HepG2 (cell line): ENCODE measurements around the gene ZNF382. TPM values are rescaled to one million over a fixed set of nuclear protein-coding genes. Genes with fewer than 3 reads are reported as not detected.

Source experiments
- EEA1 ChIP-seq: sonication (generic); formaldehyde crosslinking; IDR thresholded peaks from 2 replicates; pipeline ENCODE4 v1.5.1; 2020; ENCODE audit warnings: mild to moderate bottlenecking, missing genetic modification reagents, borderline replicate concordance
- HINFP ChIP-seq: sonication (generic); formaldehyde crosslinking; IDR thresholded peaks from 2 replicates; pipeline ENCODE4 v1.4.0; 2020; ENCODE audit warnings: low read depth, mild to moderate bottlenecking, missing genetic modification reagents
- IRF2 ChIP-seq: IDR thresholded peaks from 2 replicates; pipeline ENCODE4 v1.6.1; 2018; ENCODE audit warnings: missing genetic modification reagents, missing compliant biosample characterization
- JUNB ChIP-seq: sonication (generic); formaldehyde crosslinking; IDR thresholded peaks from 2 replicates; pipeline ENCODE4 v1.8.0; 2022; ENCODE audit warnings: missing genetic modification reagents, mild to moderate bottlenecking, borderline replicate concordance
- MYPOP ChIP-seq: sonication (generic); formaldehyde crosslinking; IDR thresholded peaks from 2 replicates; pipeline ENCODE4 v1.8.1; 2023; ENCODE audit warnings: mild to moderate bottlenecking, moderate library complexity, missing genetic modification reagents
- PAF1 ChIP-seq: IDR thresholded peaks from 2 replicates; pipeline ENCODE4 v1.6.1; 2016; ENCODE audit warnings: missing genetic modification reagents, missing compliant biosample characterization
- PLRG1 ChIP-seq: fragments of 450-650 bp; conservative IDR thresholded peaks from 2 replicates; pipeline ENCODE4 v1.6.1; 2016
- RBM22 ChIP-seq: fragments of 200-400 bp; formaldehyde crosslinking; optimal IDR thresholded peaks from 2 replicates; pipeline ENCODE3; 2017; ENCODE audit warnings: mild to moderate bottlenecking, low read length, moderate library complexity
- RFX5 ChIP-seq: IDR thresholded peaks from 2 replicates; pipeline ENCODE4 v1.6.1; 2011; ENCODE audit warnings: low read depth, low read length, improper control_type of control experiment
- RXRB ChIP-seq: IDR thresholded peaks from 2 replicates; pipeline ENCODE4 v1.6.1; 2016; ENCODE audit warnings: borderline replicate concordance, missing genetic modification reagents, missing compliant biosample characterization
- SIX4 ChIP-seq: sonication (generic); formaldehyde crosslinking; IDR thresholded peaks from 2 replicates; pipeline ENCODE4 v1.4.0; 2020; ENCODE audit warnings: missing genetic modification reagents
- SOX5 ChIP-seq: IDR thresholded peaks from 2 replicates; pipeline ENCODE4 v1.6.1; 2016; ENCODE audit warnings: borderline replicate concordance
- YEATS2 ChIP-seq: sonication (generic); formaldehyde crosslinking; IDR thresholded peaks from 2 replicates; pipeline ENCODE4 v1.4.0; 2020; ENCODE audit warnings: missing genetic modification reagents, borderline replicate concordance
- ZFP36L2 ChIP-seq: sonication (generic); formaldehyde crosslinking; IDR thresholded peaks from 2 replicates; pipeline ENCODE4 v1.4.0; 2020; ENCODE audit warnings: missing genetic modification reagents
- ZNF430 ChIP-seq: sonication (generic); formaldehyde crosslinking; IDR thresholded peaks from 2 replicates; pipeline ENCODE4 v1.9.0; 2021; ENCODE audit warnings: mild to moderate bottlenecking, missing genetic modification reagents
- ZNF841 ChIP-seq: sonication (generic); formaldehyde crosslinking; IDR thresholded peaks from 2 replicates; pipeline ENCODE4 v1.8.1; 2023; ENCODE audit warnings: missing genetic modification reagents, borderline replicate concordance
- polyA plus RNA-seq, 8 experiments: library from polyadenylated mRNA; depleted of rRNA in 3 of 8; stranded (reverse) in 7 of 8; unstranded in 1 of 8; fragments of >200 nt; fragmentation: Illumina TruSeq in 4 of 8; extraction: Trizol in 4 of 8; gene quantifications; 2 replicates each; pipeline versions ENCODE4 v1.2.1 to v1.2.3, GENCODE V29; 2011 to 2016; ENCODE audit warnings: low read depth in 4 of 8, missing spikeins in 1 of 8, mixed read lengths in 1 of 8; ENCODE audit not compliant: insufficient read depth in 1 of 8
- total RNA-seq, 5 experiments: library from RNA; depleted of rRNA; stranded (reverse); fragments of >200 nt; fragmentation: Illumina TruSeq; extraction: Trizol; gene quantifications; 2 replicates each; pipeline ENCODE4 v1.2.3, GENCODE V29; 2016; ENCODE audit warnings: low read depth in 1 of 5
- TF ChIP-seq, protein P1 (sequence below): sonication (generic); formaldehyde crosslinking; conservative IDR thresholded peaks from 2 replicates; pipeline ENCODE4 v1.4.0; 2020; ENCODE audit warnings: missing genetic modification reagents
- TF ChIP-seq, protein P2 (sequence below): IDR thresholded peaks from 2 replicates; pipeline ENCODE4 v1.6.1; 2016; ENCODE audit warnings: missing genetic modification reagents, missing compliant biosample characterization
- TF ChIP-seq, protein P3 (sequence below): sonication (generic); formaldehyde crosslinking; IDR thresholded peaks from 2 replicates; pipeline ENCODE4 v1.4.0; 2020; ENCODE audit warnings: mild to moderate bottlenecking, missing genetic modification reagents
- TF ChIP-seq, protein P4 (sequence below), 2 experiments: fragments of 450-650 bp in 1 of 2; sonication (generic) in 1 of 2; formaldehyde crosslinking; IDR thresholded peaks; 2 replicates each; pipeline versions ENCODE4 v1.5.0 to v1.8.0; 2020 to 2022; ENCODE audit warnings: mild to moderate bottlenecking in 1 of 2, missing genetic modification reagents in 1 of 2

ZNF382 gene
- total and polyA plus RNA-seq, 2 of the 13 experiments (the other 11 are each of a cell fraction or from before 2014, with no cell fraction given), result 2.3 to 6.8 TPM

DNA sequence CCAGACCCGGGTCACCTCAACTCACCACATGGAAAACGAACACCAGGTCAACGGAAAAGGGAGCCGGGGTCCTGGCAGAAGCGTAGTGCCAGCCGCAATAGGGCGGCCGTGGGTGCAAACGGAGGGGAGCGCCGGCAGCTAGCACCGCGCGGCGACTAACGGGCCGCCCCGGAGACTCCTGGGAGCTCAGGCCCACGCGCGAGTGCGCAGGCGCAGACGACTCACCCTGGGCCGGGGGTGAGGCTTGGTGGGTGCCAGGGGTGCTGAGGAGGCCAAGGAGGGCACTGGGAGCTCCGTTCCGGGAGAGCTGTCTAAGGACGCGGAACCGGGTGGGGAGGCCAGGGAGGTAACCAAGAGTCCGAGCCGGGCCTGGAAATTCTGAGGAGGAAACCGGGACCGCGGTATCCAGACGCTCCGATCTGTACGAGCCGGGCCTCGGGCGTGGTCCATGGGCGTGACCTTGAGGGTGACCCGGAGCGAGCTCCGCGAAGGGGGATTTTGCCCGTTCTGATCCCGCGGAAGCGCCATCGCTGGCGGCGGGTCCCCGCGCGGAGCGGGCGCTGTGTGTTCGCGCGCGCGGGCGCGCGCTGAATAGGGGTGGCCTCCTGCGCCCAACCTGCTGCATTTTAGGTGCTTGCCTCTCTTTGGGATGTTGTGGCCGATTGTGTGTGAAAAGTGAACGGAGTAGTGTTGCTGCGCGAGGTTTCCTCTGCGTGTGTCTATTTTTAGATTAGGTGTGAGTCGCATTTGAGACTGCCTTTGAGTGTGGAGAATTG, at the start of gene ZNF382 (continued):
- TF ChIP-seq, protein P1, sequence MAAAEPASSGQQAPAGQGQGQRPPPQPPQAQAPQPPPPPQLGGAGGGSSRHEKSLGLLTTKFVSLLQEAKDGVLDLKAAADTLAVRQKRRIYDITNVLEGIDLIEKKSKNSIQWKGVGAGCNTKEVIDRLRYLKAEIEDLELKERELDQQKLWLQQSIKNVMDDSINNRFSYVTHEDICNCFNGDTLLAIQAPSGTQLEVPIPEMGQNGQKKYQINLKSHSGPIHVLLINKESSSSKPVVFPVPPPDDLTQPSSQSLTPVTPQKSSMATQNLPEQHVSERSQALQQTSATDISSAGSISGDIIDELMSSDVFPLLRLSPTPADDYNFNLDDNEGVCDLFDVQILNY (CRISPR knock-in tag), result no peak
- TF ChIP-seq HINFP (CRISPR knock-in tag), result no peak
- TF ChIP-seq IRF2 (CRISPR knock-in tag), result peak; percentile 18; the same call in 1 of the 2 replicates
- TF ChIP-seq ZNF430 (CRISPR knock-in tag), result no peak
- TF ChIP-seq, protein P2, sequence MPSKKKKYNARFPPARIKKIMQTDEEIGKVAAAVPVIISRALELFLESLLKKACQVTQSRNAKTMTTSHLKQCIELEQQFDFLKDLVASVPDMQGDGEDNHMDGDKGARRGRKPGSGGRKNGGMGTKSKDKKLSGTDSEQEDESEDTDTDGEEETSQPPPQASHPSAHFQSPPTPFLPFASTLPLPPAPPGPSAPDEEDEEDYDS (CRISPR knock-in tag), result no peak
- no peak for TF ChIP-seq RFX5
- no peak for TF ChIP-seq EEA1 (CRISPR knock-in tag)
- TF ChIP-seq MYPOP, result peak; percentile 85; the same call in 1 of the 2 replicates
- TF ChIP-seq RXRB (CRISPR knock-in tag), result no peak
- TF ChIP-seq JUNB (CRISPR knock-in tag), result no peak
- TF ChIP-seq YEATS2 (CRISPR knock-in tag), result peak; percentile 42; the same call in 1 of the 2 replicates
- TF ChIP-seq, protein P3, sequence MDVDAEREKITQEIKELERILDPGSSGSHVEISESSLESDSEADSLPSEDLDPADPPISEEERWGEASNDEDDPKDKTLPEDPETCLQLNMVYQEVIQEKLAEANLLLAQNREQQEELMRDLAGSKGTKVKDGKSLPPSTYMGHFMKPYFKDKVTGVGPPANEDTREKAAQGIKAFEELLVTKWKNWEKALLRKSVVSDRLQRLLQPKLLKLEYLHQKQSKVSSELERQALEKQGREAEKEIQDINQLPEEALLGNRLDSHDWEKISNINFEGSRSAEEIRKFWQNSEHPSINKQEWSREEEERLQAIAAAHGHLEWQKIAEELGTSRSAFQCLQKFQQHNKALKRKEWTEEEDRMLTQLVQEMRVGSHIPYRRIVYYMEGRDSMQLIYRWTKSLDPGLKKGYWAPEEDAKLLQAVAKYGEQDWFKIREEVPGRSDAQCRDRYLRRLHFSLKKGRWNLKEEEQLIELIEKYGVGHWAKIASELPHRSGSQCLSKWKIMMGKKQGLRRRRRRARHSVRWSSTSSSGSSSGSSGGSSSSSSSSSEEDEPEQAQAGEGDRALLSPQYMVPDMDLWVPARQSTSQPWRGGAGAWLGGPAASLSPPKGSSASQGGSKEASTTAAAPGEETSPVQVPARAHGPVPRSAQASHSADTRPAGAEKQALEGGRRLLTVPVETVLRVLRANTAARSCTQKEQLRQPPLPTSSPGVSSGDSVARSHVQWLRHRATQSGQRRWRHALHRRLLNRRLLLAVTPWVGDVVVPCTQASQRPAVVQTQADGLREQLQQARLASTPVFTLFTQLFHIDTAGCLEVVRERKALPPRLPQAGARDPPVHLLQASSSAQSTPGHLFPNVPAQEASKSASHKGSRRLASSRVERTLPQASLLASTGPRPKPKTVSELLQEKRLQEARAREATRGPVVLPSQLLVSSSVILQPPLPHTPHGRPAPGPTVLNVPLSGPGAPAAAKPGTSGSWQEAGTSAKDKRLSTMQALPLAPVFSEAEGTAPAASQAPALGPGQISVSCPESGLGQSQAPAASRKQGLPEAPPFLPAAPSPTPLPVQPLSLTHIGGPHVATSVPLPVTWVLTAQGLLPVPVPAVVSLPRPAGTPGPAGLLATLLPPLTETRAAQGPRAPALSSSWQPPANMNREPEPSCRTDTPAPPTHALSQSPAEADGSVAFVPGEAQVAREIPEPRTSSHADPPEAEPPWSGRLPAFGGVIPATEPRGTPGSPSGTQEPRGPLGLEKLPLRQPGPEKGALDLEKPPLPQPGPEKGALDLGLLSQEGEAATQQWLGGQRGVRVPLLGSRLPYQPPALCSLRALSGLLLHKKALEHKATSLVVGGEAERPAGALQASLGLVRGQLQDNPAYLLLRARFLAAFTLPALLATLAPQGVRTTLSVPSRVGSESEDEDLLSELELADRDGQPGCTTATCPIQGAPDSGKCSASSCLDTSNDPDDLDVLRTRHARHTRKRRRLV (CRISPR knock-in tag), result peak; percentile 69; the same call in 1 of the 2 replicates
- TF ChIP-seq ZFP36L2, result no peak
- TF ChIP-seq RBM22, result no peak
- TF ChIP-seq SIX4, result no peak
- TF ChIP-seq, protein P4, sequence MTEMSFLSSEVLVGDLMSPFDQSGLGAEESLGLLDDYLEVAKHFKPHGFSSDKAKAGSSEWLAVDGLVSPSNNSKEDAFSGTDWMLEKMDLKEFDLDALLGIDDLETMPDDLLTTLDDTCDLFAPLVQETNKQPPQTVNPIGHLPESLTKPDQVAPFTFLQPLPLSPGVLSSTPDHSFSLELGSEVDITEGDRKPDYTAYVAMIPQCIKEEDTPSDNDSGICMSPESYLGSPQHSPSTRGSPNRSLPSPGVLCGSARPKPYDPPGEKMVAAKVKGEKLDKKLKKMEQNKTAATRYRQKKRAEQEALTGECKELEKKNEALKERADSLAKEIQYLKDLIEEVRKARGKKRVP (CRISPR knock-in tag; IDR thresholded peaks at IDR 0.05), result 0 out of 4 replicates have a peak, but pooled peaks of 1 of the 2 experiments have one; percentile 30
- no peak for TF ChIP-seq PAF1 (CRISPR knock-in tag)
- TF ChIP-seq ZNF841 (CRISPR knock-in tag), result 0 out of 2 replicates have a peak, but pooled peaks have one; percentile 10
- no peak for TF ChIP-seq PLRG1
- no peak for TF ChIP-seq SOX5 (CRISPR knock-in tag)
